HG03342 (cell line): ENCODE measurements around the gene UBN1.
"Not testable (repeated sequence)": the region's sequence is repeated elsewhere in the genome, so short reads cannot be mapped to it uniquely, and the experiment has no call there.

Source experiments
- ATAC-seq: cut with Tn5 transposase; IDR thresholded peaks from one replicate; pipeline ENCODE4 v1.9.1; 2021; ENCODE audit warnings: mild to moderate bottlenecking, moderate library complexity; ENCODE audit not compliant: unreplicated experiment

Gene UBN1

GRCh38 chr16:4927661-4928060 is 80.4 kb downstream of the UBN1 start:
- no peak for ATAC-seq

GRCh38 chr16:4928227-4928626 is 80.9 kb downstream of the UBN1 start:
- no peak for ATAC-seq

DNA sequence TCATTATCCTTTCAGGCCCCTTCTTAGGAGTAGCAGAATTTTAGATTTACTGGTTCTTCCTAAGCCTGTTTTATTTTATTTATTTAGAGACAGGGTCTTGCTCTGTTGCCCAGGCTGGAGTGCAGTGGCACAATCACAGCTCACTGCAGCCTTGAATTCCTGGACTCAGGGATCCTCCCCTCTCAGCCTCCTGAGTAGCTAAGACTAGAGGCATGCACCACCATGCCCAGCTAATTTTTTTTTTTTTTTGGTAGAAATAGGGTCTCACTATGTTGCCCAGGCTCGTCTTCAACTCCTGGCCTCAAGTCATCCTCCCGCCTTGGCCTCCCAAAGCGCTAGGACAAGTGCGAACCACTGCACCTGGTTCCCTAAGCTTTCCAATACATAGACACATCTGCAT is 82.3 kb downstream of the UBN1 start:
- ATAC-seq: not testable (repeated sequence)

DNA sequence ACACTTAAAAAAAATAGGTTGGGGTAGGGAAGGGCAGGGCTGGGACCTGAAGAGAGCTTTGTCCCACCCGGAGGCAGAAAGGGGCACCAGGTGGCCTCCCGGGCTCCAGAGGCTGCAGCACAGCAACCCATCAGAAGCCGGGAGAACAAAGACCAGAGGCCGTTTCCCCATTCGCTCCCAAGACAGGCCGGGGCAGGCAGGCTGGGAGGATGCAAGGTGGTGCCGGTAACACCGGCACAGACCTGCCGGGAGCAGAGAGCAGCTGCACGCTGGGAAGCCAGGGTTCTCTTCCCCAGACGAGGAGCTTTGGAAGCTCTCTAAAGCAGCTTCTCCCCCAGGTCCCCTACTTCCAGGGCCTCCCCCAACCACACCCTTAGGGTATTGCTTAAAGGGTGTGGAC is 84.1 kb downstream of the UBN1 start:
- no peak for ATAC-seq
